WERI-Rb-1 (cell line): ENCODE results near the gene FOXF1.

Experiments used
- DNase-seq: peaks from one replicate; pipeline ENCODE4 v3.0.0-alpha.2; 2020
- H3K27ac ChIP-seq: fragments of 250-450 bp; sonication (Bioruptor Pico); 2 replicates; pipeline ENCODE4 v1.5.1; 2020; ENCODE audit warnings: mild to moderate bottlenecking, moderate library complexity
- H3K27me3 ChIP-seq: fragments of 250-450 bp; sonication (Bioruptor Pico); 2 replicates; pipeline ENCODE4 v1.5.1; 2021; ENCODE audit warnings: mild to moderate bottlenecking, low read depth, moderate library complexity; ENCODE audit not compliant: insufficient read depth, severe bottlenecking
- H3K36me3 ChIP-seq: fragments of 250-450 bp; sonication (Bioruptor Pico); 2 replicates; pipeline ENCODE4 v1.5.1; 2020; ENCODE audit warnings: mild to moderate bottlenecking, moderate library complexity
- H3K4me3 ChIP-seq: 2 replicates; pipeline ENCODE4 v1.5.1; 2011; ENCODE audit warnings: low read depth, mild to moderate bottlenecking, control low read depth, low read length
- H3K9me3 ChIP-seq: fragments of 250-450 bp; sonication (Bioruptor Pico); 2 replicates; pipeline ENCODE4 v1.5.1; 2021; ENCODE audit warnings: mild to moderate bottlenecking, moderate library complexity; ENCODE audit not compliant: severe bottlenecking
- TF ChIP-seq, protein P1 (sequence below): IDR thresholded peaks from 2 replicates; pipeline ENCODE4 v1.5.1; 2011; ENCODE audit warnings: low read depth, mild to moderate bottlenecking, control low read depth, inconsistent platforms, low read length

FOXF1 gene

DNA sequence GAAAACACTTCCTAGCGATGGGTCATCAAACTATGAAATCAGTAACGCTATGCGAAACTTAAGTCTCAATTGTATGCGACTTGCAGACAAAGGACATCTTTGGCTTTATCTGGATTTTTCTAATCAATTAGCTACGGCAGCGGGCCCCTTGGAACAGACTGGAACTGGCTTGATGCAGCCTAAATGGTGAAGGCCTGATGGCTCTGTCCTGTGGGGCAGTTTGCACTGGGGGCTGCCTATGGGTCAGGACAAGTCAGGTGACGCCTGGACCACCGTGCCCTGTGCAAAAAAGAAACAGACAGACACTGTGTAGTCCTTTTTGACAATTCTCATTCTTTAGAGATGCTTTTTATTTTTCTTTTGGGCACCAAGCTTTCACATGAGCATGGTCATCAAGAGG is 22.7 kb downstream of the FOXF1 start:
- Histone ChIP-seq H3K27ac (no peak overlapping the region), H3K9me3 (no peaks in the 10 kb centered on the region), H3K27me3 (no peaks in the 10 kb centered on the region), H3K36me3 (no peaks in the 10 kb centered on the region), H3K4me3 (no peak overlapping the region)
- DNase-seq, result no peak
- TF ChIP-seq, protein P1, sequence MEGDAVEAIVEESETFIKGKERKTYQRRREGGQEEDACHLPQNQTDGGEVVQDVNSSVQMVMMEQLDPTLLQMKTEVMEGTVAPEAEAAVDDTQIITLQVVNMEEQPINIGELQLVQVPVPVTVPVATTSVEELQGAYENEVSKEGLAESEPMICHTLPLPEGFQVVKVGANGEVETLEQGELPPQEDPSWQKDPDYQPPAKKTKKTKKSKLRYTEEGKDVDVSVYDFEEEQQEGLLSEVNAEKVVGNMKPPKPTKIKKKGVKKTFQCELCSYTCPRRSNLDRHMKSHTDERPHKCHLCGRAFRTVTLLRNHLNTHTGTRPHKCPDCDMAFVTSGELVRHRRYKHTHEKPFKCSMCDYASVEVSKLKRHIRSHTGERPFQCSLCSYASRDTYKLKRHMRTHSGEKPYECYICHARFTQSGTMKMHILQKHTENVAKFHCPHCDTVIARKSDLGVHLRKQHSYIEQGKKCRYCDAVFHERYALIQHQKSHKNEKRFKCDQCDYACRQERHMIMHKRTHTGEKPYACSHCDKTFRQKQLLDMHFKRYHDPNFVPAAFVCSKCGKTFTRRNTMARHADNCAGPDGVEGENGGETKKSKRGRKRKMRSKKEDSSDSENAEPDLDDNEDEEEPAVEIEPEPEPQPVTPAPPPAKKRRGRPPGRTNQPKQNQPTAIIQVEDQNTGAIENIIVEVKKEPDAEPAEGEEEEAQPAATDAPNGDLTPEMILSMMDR, result no peak

DNA sequence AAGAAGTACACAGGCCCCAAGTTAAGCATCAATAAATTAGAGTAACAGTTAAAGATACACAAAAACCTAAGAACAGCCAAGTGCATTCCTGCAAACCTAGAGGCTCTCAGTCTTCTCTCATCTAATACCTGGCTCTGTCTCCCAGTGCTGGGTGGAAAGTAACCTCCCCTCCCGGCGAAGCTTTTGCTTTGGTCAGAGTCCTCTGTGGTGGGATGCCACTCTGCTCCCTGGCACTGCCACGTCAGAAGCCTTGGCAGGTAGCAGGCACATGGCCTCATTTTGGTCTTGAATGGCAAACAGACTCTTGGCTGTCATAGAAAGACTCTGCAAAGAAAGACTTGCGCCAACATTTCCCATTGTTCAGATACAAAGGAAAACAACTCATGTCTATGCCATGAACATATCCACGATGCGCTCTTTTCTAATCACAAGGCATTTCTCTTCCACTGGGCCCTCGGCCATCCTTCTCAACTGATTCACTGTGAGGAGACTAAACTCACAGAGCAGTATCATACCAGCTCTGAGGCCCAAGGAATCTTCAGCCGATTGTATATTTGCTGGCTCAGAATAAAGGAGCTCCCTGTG is 23.5 kb downstream of the FOXF1 start:
- TF ChIP-seq, protein P1, result no peak
- no peaks in the 10 kb centered on the region for H3K9me3 ChIP-seq
- H3K27ac ChIP-seq, result no peak overlapping the region
- H3K4me3 ChIP-seq, result no peak overlapping the region
- no peak for DNase-seq
- H3K36me3 ChIP-seq, result no peaks in the 10 kb centered on the region
- H3K27me3 ChIP-seq, result no peaks in the 10 kb centered on the region

DNA sequence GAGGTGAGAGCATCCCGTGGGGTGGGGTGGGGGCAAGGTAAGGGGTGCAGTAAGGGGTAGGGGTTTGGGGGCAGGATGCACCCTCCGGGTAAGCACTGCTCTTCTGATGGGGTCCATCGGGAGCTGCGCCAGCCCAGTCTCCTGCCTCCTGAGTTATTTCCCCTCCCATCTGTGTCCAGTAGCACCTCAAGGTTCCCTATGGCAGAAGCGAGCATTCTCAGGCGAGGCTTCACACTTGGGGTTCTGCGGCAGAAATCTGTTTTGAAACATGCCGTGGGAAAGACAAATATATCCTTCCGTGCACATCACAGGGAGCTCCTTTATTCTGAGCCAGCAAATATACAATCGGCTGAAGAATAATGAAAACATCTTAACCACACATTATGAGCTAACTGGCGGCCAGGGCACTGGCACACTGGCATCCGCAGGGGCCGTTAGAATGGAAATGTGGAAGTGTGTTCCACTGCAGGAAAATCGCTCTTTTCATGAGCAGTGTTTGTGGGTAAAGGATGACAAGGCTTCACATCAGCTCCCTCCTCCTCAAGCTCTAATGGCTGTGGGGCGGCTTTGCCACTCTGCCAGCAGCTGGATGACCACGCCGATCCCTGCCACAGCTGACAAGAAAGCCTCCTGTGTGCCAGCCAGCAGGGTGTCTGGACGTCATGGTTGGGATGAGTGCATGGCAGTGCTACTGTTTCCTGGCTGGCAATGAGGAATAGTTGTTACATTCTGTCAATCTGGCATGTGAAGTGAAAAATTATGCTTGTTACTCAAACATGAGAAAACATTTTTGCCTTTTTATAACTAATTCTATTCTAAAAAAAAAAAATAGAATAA is 24.7 kb downstream of the FOXF1 start:
- Histone ChIP-seq H3K27ac (no peak overlapping the region), H3K27me3 (no peaks in the 10 kb centered on the region), H3K9me3 (no peaks in the 10 kb centered on the region), H3K4me3 (no peak overlapping the region), H3K36me3 (no peaks in the 10 kb centered on the region)
- TF ChIP-seq, protein P1, result no peak
- DNase-seq, result no peak

DNA sequence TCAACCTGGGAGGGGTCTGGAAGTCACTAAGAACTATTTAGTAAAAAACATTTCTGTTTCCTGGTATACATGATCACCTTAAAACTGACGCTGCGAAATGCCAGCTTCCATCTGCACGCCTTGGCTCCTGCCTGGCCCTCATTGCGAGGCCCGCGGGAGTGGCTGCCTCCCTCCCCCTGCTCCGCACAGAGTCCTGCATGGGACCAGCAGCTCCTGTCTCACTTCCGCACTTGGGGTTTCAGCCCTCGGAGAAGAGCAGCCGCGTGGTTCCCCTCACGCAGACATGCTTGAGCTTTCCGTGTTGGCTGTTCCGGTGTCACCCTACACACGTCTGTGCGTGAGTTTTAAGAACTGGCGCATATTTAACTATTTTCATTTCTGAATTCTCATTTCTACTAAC is 26.3 kb downstream of the FOXF1 start:
- Histone ChIP-seq H3K9me3 (no peaks in the 10 kb centered on the region), H3K36me3 (no peaks in the 10 kb centered on the region), H3K27me3 (no peaks in the 10 kb centered on the region), H3K27ac (no peak overlapping the region), H3K4me3 (no peak overlapping the region)
- DNase-seq, result no peak
- TF ChIP-seq, protein P1, result no peak

DNA sequence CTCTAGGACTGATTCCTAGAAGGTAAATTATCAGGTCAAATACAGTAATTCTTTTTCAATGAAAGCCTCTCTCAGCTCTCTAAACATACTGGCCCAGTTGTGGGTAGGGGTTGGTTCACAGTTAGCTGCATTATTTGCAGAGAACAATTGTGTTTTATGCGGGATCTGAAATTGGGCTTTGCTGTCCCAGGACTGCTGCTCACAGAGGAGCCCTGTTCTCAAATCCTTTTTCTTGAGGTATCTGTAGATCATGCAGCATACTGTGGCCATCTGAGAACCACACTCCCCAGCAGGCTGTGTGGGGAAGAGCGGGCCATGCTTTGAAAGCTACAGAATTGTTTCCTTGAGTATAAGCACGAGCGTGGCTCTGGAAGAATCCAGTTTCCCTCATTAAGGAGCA is 27.2 kb downstream of the FOXF1 start:
- Histone ChIP-seq H3K27me3 (no peaks in the 10 kb centered on the region), H3K9me3 (no peaks in the 10 kb centered on the region), H3K36me3 (no peaks in the 10 kb centered on the region), H3K4me3 (no peak overlapping the region), H3K27ac (no peak overlapping the region)
- TF ChIP-seq, protein P1, result no peak
- no peak for DNase-seq
